ENCODE results near the gene SUPT6H.
"Not testable (repeated sequence)": the region's sequence is repeated elsewhere in the genome, so short reads cannot be mapped to it uniquely, and the experiment has no call there.

The SUPT6H gene

GRCh38 chr17:28735913-28736769 is 74.1 kb downstream of the SUPT6H start:
- not testable (repeated sequence) for DNase-seq (ENCODE audit: low read depth in 2 of 2)

- DNase-seq (ENCODE audit: low read depth in 2 of 2), result no peak
These were observed 75.3 kb downstream of the SUPT6H start for GRCh38 chr17:28737316-28737715.

GRCh38 chr17:28737770-28738679 is 76.0 kb downstream of the SUPT6H start:
- DNase-seq (ENCODE audit: low read depth in 2 of 2), result no peak

GRCh38 chr17:28738680-28739384 is 76.8 kb downstream of the SUPT6H start:
- no peak for DNase-seq (ENCODE audit: low read depth in 2 of 2)

- no peak for DNase-seq (ENCODE audit: low read depth in 2 of 2)
These were observed 78.7 kb downstream of the SUPT6H start for GRCh38 chr17:28740406-28741357.

- DNase-seq (ENCODE audit: low read depth in 2 of 2), result no peak
These were observed 79.6 kb downstream of the SUPT6H start for GRCh38 chr17:28741358-28742349.

GRCh38 chr17:28743243-28744103 is 81.5 kb downstream of the SUPT6H start, which contains the start of gene TRAF4:
Gene TRAF4 (plus strand): TSS chr17:28744011. CDS start chr17:28744113, 102 bp downstream.
- peak in 1 of 2 donors; percentile 74 for DNase-seq (ENCODE audit: low read depth in 2 of 2)

- DNase-seq (ENCODE audit: low read depth in 2 of 2), result peak in 1 of 2 donors; percentile 53
These were observed 82.3 kb downstream of the SUPT6H start for GRCh38 chr17:28744104-28744971.

- peak in 1 of 2 donors; percentile 17 for DNase-seq (ENCODE audit: low read depth in 2 of 2)
These were observed 83.2 kb downstream of the SUPT6H start for GRCh38 chr17:28744972-28745785.

GRCh38 chr17:28745786-28746411 is 83.9 kb downstream of the SUPT6H start:
- no peak for DNase-seq (ENCODE audit: low read depth in 2 of 2)

GRCh38 chr17:28746611-28747050 is 84.6 kb downstream of the SUPT6H start:
- no peak for DNase-seq (ENCODE audit: low read depth in 2 of 2)

GRCh38 chr17:28747051-28747691 is 85.2 kb downstream of the SUPT6H start:
- no peak for DNase-seq (ENCODE audit: low read depth in 2 of 2)

- DNase-seq (ENCODE audit: low read depth in 2 of 2), result no peak
These were observed 86.1 kb downstream of the SUPT6H start for GRCh38 chr17:28747801-28748750.

- DNase-seq (ENCODE audit: low read depth in 2 of 2), result no peak
These were observed 87.0 kb downstream of the SUPT6H start for GRCh38 chr17:28748852-28749515.
